ENCODE results near the gene TTLL10.

DNA sequence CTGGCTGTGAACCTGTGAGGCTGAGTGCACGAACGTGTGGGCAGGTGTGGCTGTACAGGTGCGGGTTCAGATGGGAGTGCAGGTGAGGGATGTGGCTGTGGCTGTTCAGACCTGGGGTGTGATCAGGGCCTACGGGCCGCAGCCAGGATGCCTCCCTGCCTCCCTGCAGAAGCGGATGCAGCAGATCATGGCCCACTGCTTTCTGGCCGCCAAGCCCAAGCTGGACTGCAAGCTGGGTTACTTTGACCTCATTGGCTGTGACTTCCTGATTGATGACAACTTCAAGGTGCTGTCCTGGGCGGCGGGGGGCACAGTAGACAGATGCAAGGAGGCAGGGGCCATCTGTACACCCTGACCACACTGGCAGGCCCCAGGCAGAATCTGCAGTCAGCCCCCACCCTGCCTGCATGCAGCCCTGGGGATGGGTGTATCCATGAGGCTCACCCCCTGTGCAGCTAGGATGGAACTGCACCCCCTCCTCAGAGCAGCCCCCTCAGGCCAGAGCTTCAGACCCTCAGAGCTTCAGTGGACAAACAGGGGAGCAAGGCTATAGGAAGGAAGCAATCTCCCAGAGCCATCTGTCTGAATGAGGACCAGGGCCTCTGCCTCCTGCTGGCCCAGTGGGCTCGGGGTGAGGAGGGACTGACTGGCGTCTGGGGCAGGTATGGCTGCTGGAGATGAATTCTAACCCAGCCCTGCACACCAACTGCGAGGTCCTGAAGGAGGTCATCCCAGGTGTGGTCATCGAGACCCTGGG, 22.9 kb downstream of the TTLL10 start:
- TF ChIP-seq, protein P1, sequence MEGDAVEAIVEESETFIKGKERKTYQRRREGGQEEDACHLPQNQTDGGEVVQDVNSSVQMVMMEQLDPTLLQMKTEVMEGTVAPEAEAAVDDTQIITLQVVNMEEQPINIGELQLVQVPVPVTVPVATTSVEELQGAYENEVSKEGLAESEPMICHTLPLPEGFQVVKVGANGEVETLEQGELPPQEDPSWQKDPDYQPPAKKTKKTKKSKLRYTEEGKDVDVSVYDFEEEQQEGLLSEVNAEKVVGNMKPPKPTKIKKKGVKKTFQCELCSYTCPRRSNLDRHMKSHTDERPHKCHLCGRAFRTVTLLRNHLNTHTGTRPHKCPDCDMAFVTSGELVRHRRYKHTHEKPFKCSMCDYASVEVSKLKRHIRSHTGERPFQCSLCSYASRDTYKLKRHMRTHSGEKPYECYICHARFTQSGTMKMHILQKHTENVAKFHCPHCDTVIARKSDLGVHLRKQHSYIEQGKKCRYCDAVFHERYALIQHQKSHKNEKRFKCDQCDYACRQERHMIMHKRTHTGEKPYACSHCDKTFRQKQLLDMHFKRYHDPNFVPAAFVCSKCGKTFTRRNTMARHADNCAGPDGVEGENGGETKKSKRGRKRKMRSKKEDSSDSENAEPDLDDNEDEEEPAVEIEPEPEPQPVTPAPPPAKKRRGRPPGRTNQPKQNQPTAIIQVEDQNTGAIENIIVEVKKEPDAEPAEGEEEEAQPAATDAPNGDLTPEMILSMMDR (IDR thresholded peaks at IDR 0.05) = no peak
- no peak for TF ChIP-seq POLR2A (IDR thresholded peaks at IDR 0.05)
- no peak for TF ChIP-seq EP300 (IDR thresholded peaks at IDR 0.05)
- no peak for TF ChIP-seq POLR2AphosphoS5 (IDR thresholded peaks at IDR 0.05)
